Muscle layer of colon (tissue), 2 donors: ENCODE data around the gene ZBTB33.

ENCODE experiments used
- H3K27ac ChIP-seq: one replicate; pipeline ENCODE4 v1.7.0; 2013; ENCODE audit warnings: low read depth, mild to moderate bottlenecking, low read length, moderate library complexity
- H3K27me3 ChIP-seq, 2 donors: one replicate each; pipeline ENCODE4 v1.7.0; 2013; ENCODE audit warnings: low read length in 2 of 2, mild to moderate bottlenecking in 2 of 2; ENCODE audit not compliant: insufficient read depth in 2 of 2, control insufficient read depth in 1 of 2
- H3K36me3 ChIP-seq: one replicate; pipeline ENCODE4 v1.7.0; 2013; ENCODE audit warnings: mild to moderate bottlenecking, low read length; ENCODE audit not compliant: insufficient read depth
- H3K4me1 ChIP-seq: one replicate; pipeline ENCODE4 v1.7.0; 2013; ENCODE audit warnings: mild to moderate bottlenecking, low read length; ENCODE audit not compliant: insufficient read depth
- H3K4me3 ChIP-seq, 2 donors: one replicate each; pipeline ENCODE4 v1.7.0; 2013; ENCODE audit warnings: low read length in 2 of 2, low read depth in 1 of 2, mild to moderate bottlenecking in 1 of 2, moderate library complexity in 1 of 2
- H3K9ac ChIP-seq: one replicate; pipeline ENCODE4 v1.7.0; 2013; ENCODE audit warnings: low read length
- H3K9me3 ChIP-seq: one replicate; pipeline ENCODE4 v1.7.0; 2013; ENCODE audit warnings: mild to moderate bottlenecking, low read length
- donor health status: abdominal sarcoma.
- donor health status: Adenocarcinoma of cecum.

The ZBTB33 gene

DNA sequence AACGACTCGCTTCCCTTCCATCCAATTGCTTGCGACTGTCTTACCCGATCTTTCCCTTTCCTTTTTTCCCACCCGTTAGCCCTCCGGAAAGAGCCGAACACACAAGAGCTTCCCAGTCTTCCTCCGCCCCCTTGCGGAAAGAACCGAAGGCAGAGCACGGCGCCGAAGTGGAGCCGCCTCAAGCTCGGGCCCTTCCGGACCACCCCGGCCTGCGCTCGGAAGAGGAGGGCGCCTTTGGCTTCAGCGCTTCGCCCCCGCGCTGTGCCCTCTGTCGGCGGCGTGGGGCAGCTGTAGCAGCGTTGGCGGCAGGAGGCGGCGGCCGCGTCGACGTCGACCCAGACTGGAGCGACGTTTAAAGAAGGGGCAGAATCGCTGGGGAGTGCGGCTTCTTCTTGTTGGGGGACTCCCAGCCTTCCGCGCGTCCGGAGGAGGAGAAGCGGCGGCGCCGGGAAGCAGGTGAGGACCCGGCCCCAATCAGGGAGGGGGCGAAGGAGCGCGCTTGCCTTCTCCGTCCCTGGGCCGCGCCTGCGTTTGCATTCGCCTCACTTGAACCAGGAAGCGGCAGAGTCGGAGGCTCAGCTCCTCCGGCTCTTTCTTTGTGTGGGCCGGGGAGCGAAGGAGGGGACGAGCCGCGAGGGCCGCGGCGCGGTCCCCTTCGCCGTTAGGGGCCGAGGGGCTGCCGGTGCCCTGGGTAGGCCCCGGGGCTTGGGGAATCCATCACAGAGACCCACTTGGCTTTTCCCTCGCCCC is at the start of gene ZBTB33:
Gene ZBTB33, plus strand, starts transcription at position 291 of the 750 bp plus-strand sequence. CDS start 2,604 bp downstream, outside the sequence.
- peak within 1 kb of the TSS; percentile 50 for H3K27ac ChIP-seq
- peak within 1 kb of the TSS; percentile 53 to 71 for H3K4me3 ChIP-seq
- peak within 1 kb of the TSS; percentile 50 for H3K9ac ChIP-seq
- no peaks in the 10 kb centered on the region for H3K4me1 ChIP-seq
- H3K9me3 ChIP-seq = no peaks in the 10 kb centered on the region
- peaks cover 8% of the 10 kb centered on the region for H3K36me3 ChIP-seq
- H3K27me3 ChIP-seq = no peaks in the 10 kb centered on the region

DNA sequence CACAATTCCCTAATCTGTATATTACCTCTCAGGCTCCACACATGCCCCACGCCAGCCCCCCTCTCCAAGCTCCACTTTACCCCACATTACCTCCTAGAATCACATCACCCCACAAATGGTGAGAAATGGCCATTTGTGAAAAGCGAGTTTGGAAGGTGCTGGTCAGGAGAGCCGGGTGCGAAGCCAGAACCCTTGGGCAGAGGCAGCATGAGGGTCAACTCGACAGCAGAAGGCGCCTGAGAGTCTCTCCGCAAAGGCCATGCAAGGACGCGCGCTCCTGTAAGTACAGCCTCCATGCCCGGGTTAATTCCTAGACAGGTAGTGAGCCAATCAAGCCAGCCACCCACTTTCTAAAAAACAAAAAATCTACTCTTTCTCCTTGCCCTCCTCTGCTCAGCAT is 49.8 kb upstream of the ZBTB33 start:
- Histone ChIP-seq H3K36me3 (no peaks in the 10 kb centered on the region), H3K4me1 (no peaks in the 10 kb centered on the region), H3K27ac (no peak overlapping the region), H3K9me3 (no peaks in the 10 kb centered on the region), H3K9ac (no peak overlapping the region), H3K27me3 (no peaks in the 10 kb centered on the region), H3K4me3 (no peak overlapping the region)

DNA sequence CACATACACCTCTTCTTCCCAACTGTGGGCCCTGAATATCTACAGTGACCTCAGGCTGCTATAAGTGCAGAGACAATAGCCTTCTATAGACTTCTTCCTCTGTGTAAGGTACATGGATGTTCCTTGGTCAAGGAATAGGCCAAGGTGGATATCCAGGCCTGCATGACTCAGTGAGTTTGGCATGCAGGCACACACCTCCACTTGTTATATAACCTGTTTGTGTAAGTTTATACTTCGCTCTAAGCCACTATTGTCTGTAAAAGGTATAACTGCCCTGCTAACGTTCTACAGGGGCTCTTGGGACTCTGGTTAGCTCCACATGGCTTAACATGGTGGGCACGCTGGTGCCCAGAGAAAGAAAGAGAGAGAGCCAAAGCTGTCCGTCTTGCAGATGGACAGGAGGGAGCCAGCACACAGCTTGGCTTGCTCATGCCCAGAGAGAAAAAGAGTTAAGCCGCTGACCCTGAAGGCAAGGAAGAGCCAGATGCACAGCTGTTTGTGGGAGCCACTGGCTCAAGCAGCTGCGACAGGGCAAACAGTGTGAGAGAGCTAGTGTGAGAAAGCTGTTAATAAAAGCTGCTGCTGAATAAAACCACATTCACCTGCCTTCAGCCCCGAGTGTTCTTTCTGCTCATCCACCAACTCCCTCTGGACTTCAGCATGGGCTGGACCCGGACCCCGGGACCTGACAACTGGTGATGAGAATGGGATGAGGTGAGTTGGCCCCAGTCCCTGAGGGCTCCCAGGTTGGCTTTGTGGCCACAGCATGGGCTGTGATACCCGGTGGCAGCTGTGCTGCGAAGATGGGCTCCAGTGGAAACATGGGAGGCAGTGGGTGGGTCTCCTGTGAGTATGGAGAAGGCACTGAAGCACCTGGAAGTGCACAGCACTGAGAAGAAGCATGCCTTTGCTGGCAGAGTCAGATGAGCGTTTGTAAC is 44.5 kb upstream of the ZBTB33 start:
- Histone ChIP-seq H3K27me3 (no peaks in the 10 kb centered on the region), H3K27ac (no peak overlapping the region), H3K9ac (no peak overlapping the region), H3K4me3 (no peak overlapping the region), H3K36me3 (no peaks in the 10 kb centered on the region), H3K4me1 (no peaks in the 10 kb centered on the region), H3K9me3 (no peaks in the 10 kb centered on the region)

DNA sequence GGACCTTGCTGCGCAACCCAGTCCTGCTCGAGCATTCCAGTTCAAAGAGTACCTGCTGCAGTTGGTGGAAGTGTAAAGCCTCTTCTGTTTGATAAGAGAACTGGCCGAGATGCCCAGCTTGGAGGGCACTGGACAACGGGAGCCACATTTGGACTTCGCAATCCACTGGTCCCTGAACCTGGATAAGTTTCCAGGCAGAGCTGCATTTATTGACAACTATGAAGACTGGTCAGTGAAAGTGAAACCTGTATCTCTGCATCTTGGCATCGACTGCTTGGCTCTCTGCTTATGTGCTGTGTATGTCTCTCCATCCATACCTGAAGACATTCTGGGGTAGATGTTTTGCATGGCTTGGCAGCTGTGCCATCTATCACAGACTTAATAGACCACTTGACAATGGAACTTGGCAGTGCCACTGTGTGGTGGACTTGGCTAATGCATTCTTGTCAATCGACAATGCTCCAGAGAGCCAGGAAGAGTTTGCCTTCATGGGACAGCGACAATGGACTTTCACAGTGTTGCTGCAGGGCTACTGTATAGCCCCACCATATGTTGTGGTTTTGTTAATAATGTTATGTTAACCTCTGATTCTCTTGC is 43.5 kb upstream of the ZBTB33 start:
- no peak overlapping the region for H3K27ac ChIP-seq
- no peaks in the 10 kb centered on the region for H3K9me3 ChIP-seq
- H3K27me3 ChIP-seq = no peaks in the 10 kb centered on the region
- H3K4me3 ChIP-seq = no peak overlapping the region
- H3K4me1 ChIP-seq = no peaks in the 10 kb centered on the region
- H3K36me3 ChIP-seq = no peaks in the 10 kb centered on the region
- H3K9ac ChIP-seq = no peak overlapping the region

DNA sequence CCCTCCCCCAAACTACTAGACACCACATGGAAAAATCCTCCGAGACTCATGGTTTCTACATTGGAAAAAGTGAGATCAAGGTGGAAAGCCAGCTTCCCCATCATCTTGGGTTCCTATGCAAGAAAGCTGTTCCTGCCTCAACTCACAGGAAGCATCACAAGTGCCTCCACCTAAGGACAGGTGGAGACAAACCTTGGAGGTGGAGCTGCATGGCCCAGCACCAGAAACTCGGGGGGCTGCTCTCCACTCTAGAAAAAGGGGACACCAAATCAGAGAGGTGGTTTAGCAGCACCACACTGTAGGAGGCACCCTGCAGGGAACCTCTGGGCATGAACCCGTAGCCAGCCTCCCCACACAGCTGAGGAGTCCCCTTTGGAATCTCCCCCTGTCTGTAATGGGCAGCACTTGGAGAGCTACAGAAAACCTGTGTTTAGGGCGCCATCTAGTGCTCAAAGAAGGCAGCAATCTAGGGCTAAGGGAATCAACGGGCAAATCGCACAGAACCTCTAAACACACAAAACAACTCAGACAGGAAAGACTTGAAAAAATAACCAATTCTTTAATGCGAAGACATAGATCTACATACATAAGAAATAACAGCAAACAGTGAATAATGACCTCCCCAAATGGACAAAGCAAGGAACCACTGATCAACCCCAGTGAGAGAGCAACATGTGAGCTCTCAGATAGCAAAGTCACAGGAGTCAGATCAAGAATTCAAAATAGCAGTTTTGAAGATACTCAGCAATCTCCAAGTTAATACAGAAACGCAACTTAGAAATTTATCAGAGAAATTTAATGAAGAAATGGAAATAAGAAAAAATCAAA is 37.0 kb upstream of the ZBTB33 start:
- Histone ChIP-seq H3K4me3 (no peak overlapping the region), H3K36me3 (no peaks in the 10 kb centered on the region), H3K9me3 (no peaks in the 10 kb centered on the region), H3K9ac (no peak overlapping the region), H3K27me3 (no peaks in the 10 kb centered on the region), H3K4me1 (no peaks in the 10 kb centered on the region), H3K27ac (no peak overlapping the region)

- Histone ChIP-seq H3K9ac (no peak overlapping the region), H3K27me3 (peaks cover 0 to 10% of the 10 kb centered on the region in 2 donors), H3K36me3 (no peaks in the 10 kb centered on the region), H3K9me3 (no peaks in the 10 kb centered on the region), H3K4me3 (no peak overlapping the region), H3K4me1 (no peaks in the 10 kb centered on the region), H3K27ac (no peak overlapping the region)
Observed at GRCh38 chrX:120223374-120223773, 27.2 kb upstream of the ZBTB33 start.

GRCh38 chrX:120224388-120224787 is 26.2 kb upstream of the ZBTB33 start:
- no peak overlapping the region for H3K4me3 ChIP-seq
- no peaks in the 10 kb centered on the region for H3K36me3 ChIP-seq
- no peaks in the 10 kb centered on the region for H3K4me1 ChIP-seq
- no peak overlapping the region for H3K9ac ChIP-seq
- H3K27ac ChIP-seq = no peak overlapping the region
- no peaks in the 10 kb centered on the region for H3K9me3 ChIP-seq
- peaks cover 0 to 10% of the 10 kb centered on the region in 2 donors for H3K27me3 ChIP-seq

DNA sequence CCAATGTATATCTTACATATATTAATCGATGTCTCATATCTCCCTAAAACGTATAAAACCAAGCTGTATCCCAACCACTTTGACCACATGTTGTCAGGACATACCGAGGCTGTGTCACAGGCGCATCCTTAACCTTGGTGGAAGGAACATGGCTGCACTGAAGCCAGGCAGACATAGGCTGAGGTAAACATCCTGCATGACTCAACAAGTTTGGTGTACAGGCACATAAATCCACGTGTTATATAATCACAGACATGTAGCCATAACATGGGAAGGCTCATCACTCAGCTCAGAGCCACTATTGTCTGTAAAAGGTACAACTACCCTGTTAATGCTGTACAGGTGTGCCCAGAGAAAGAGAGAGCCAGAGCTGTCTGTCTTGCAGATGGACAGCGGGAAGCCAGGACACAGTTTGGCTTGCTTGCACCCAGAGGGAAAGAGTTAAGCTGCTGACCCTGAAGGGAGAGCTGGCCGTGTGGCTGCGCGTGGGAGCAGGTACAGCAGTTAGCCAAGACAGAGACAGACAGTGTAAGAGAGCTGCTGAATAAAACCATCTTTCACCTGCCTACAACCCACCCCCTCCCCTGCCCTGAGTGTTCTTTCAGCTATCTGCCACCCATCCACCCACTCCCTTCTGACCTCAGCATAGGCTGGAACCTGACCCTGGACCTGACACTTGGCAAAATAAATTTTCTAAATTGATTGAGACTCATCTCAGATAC is 22.3 kb upstream of the ZBTB33 start:
- Histone ChIP-seq H3K9me3 (no peaks in the 10 kb centered on the region), H3K4me1 (no peaks in the 10 kb centered on the region), H3K27me3 (peaks cover 0 to 10% of the 10 kb centered on the region in 2 donors), H3K27ac (no peak overlapping the region), H3K36me3 (no peaks in the 10 kb centered on the region), H3K9ac (no peak overlapping the region), H3K4me3 (no peak overlapping the region)

DNA sequence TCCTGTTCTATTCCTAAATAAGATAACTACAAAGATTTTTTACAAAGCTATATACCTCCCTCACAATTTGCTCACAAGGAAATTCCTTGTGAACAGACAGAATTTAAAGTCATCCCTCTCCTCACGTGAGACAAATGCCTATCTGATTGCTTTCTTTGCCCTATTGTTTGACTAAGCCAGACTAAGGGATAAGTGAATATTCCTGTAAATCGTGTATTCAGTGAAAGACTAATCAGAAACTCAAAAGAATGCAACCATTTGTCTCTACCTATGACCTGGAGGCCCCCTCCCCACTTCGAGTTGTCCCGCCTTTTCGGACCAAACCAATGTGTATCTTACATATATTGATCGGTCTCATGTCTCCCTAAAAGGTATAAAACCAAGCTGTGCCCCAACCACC is 15.3 kb upstream of the ZBTB33 start:
- H3K9me3 ChIP-seq = no peaks in the 10 kb centered on the region
- H3K27ac ChIP-seq = no peak overlapping the region
- H3K4me3 ChIP-seq = no peak overlapping the region
- H3K4me1 ChIP-seq = no peaks in the 10 kb centered on the region
- H3K36me3 ChIP-seq = no peaks in the 10 kb centered on the region
- H3K9ac ChIP-seq = no peak overlapping the region
- no peaks in the 10 kb centered on the region for H3K27me3 ChIP-seq

GRCh38 chrX:120236687-120237479 is 13.7 kb upstream of the ZBTB33 start:
- H3K4me3 ChIP-seq = no peak overlapping the region
- H3K27me3 ChIP-seq = no peaks in the 10 kb centered on the region
- no peak overlapping the region for H3K27ac ChIP-seq

More at GRCh38 chrX:120236687-120237479, 13.7 kb upstream of the ZBTB33 start:
- Histone ChIP-seq H3K4me1 (no peaks in the 10 kb centered on the region), H3K9ac (no peak overlapping the region), H3K9me3 (no peaks in the 10 kb centered on the region), H3K36me3 (no peaks in the 10 kb centered on the region)
